ENCODE measurements around the gene MAGEB2. TPM values are rescaled to one million over a fixed set of nuclear protein-coding genes. Genes with fewer than 3 reads are reported as not detected.
"Not testable (repeated sequence)": the region's sequence is repeated elsewhere in the genome, so short reads cannot be mapped to it uniquely, and the experiment has no call there.

Gene MAGEB2
- total and polyA plus RNA-seq, 2 experiments from 2014 or later: 0.24 TPM; not detected in 1

DNA sequence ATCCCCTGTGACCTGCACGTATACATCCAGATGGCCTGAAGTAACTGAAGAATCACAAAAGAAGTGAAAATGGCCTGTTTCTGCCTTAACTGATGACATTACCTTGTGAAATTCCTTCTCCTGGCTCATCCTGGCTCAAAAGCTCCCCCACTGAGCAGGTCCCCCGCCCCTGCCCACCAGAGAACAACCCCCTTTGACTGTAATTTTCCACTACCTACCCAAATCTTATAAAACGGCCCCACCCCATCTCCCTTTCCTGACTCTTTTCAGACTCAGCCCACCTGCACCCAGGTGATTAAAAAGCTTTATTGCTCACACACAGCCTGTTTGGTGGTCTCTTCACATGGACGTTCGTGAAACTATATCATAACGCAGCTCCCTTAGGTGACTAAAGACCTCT, 21.5 kb upstream of the MAGEB2 start:
- not testable (repeated sequence) for H3K9me2 ChIP-seq (ENCODE audit: insufficient read depth); H3K36me3 Mint-ChIP-seq (ENCODE audit: low read depth); H3K9me3 Mint-ChIP-seq; H4K20me1 ChIP-seq (replicated peaks; ENCODE audit: insufficient read depth); DNase-seq (ENCODE audit: low spot score); H3K79me2 ChIP-seq (replicated peaks; ENCODE audit: insufficient read depth); H3K27ac ChIP-seq (ENCODE audit: low read depth); H3K36me3 ChIP-seq (ENCODE audit: insufficient read depth); H3K4me3 ChIP-seq; H3K27me3 Mint-ChIP-seq (ENCODE audit: insufficient read depth, low read depth, poor library complexity); H3K27me3 ChIP-seq (ENCODE audit: insufficient read depth); ATAC-seq; H2AFZ ChIP-seq; H3K4me1 ChIP-seq (ENCODE audit: insufficient read depth); H3F3A ChIP-seq (replicated peaks; ENCODE audit: low read depth); H3K27ac Mint-ChIP-seq; H3K4me3 Mint-ChIP-seq; H3K4me2 ChIP-seq
- H3K4me1 Mint-ChIP-seq: peaks cover 22% of the 10 kb centered on the region

DNA sequence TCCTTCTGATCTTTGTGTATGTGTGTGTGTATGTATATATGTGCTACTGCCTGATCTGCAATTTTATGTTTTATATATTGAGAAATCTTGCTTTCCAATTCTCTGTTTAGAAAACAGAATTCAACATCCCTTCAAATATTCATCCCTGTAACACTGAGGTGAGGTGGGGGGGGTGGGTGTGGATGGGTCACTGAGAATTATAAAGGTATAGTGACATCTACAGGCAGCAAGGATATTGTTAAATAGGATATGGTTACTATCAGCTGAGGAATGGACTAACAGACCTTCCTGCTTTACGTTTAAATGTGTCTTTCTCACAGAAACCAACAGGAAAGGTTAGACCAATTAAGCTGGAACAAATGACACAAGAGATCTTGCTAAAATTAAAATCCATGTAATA, 19.0 kb upstream of the MAGEB2 start:
- H3K4me2 ChIP-seq: no peak overlapping the region
- H3K36me3 ChIP-seq (ENCODE audit: insufficient read depth): no peaks in the 10 kb centered on the region
- H3K4me3 ChIP-seq: no peak overlapping the region
- no peak overlapping the region for H3K27ac ChIP-seq (ENCODE audit: low read depth)
- H3K27me3 Mint-ChIP-seq (ENCODE audit: insufficient read depth, low read depth, poor library complexity): peaks cover 2% of the 10 kb centered on the region
- TF ChIP-seq, protein P1, sequence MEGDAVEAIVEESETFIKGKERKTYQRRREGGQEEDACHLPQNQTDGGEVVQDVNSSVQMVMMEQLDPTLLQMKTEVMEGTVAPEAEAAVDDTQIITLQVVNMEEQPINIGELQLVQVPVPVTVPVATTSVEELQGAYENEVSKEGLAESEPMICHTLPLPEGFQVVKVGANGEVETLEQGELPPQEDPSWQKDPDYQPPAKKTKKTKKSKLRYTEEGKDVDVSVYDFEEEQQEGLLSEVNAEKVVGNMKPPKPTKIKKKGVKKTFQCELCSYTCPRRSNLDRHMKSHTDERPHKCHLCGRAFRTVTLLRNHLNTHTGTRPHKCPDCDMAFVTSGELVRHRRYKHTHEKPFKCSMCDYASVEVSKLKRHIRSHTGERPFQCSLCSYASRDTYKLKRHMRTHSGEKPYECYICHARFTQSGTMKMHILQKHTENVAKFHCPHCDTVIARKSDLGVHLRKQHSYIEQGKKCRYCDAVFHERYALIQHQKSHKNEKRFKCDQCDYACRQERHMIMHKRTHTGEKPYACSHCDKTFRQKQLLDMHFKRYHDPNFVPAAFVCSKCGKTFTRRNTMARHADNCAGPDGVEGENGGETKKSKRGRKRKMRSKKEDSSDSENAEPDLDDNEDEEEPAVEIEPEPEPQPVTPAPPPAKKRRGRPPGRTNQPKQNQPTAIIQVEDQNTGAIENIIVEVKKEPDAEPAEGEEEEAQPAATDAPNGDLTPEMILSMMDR (conservative IDR thresholded peaks at IDR 0.05; ENCODE audit: low read depth in 2 of 2): peak; percentile 39 to 43; a peak in 3 of 4 replicates
- TF ChIP-seq CREB1 (CRISPR knock-in tag; IDR thresholded peaks at IDR 0.05; ENCODE audit: low read depth): no peak
- H3K36me3 Mint-ChIP-seq (ENCODE audit: low read depth): no peaks in the 10 kb centered on the region
- H3K9me2 ChIP-seq (ENCODE audit: insufficient read depth): no peaks in the 10 kb centered on the region
- H2AFZ ChIP-seq: no peak overlapping the region
- H4K20me1 ChIP-seq (replicated peaks; ENCODE audit: insufficient read depth): no peaks in the 10 kb centered on the region
- ATAC-seq (peak; percentile 74), DNase-seq (ENCODE audit: low spot score) (peak; percentile 49)
- H3K79me2 ChIP-seq (replicated peaks; ENCODE audit: insufficient read depth): no peaks in the 10 kb centered on the region
- H3K4me1 ChIP-seq (ENCODE audit: insufficient read depth): peaks cover 9% of the 10 kb centered on the region; the same call in 1 of the 2 replicates
- H3K4me3 Mint-ChIP-seq: no peak overlapping the region
- peaks cover 22% of the 10 kb centered on the region for H3K4me1 Mint-ChIP-seq
- no peaks in the 10 kb centered on the region for H3F3A ChIP-seq (replicated peaks; ENCODE audit: low read depth)
- H3K9me3 Mint-ChIP-seq: no peaks in the 10 kb centered on the region
- H3K27ac Mint-ChIP-seq: no peak overlapping the region
- H3K27me3 ChIP-seq (ENCODE audit: insufficient read depth): no peaks in the 10 kb centered on the region

DNA sequence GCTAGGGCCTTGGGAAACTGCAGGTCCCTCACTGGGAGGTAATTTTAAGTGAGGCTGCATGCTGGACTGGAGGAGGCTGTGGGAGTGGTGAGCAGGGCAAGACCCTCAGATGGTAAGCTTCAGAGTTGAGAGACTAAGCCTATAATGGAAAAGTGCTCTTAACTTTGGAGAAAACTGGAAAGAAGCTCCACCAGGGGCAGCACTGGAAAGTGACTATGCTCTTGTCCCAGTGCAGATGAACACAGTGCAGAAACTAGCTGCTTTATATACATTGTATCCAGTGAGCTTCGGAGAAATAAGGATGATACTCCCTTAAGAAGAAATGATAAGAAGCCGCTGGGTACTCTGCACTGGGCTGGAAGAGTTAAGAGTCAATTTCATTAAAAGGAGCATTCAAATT, 3.2 kb upstream of the MAGEB2 start:
- Histone ChIP-seq H3K27ac (ENCODE audit: low read depth) (no peak overlapping the region), H3K27me3 (ENCODE audit: insufficient read depth) (no peaks in the 10 kb centered on the region), H2AFZ (no peak overlapping the region), H3K9me2 (ENCODE audit: insufficient read depth) (no peaks in the 10 kb centered on the region), H3K4me2 (no peak overlapping the region), H4K20me1 (replicated peaks; ENCODE audit: insufficient read depth) (no peaks in the 10 kb centered on the region), H3K4me3 (no peak overlapping the region), H3K4me1 (ENCODE audit: insufficient read depth) (no peaks in the 10 kb centered on the region), H3K79me2 (replicated peaks; ENCODE audit: insufficient read depth) (no peaks in the 10 kb centered on the region), H3F3A (replicated peaks; ENCODE audit: low read depth) (no peaks in the 10 kb centered on the region), H3K36me3 (ENCODE audit: insufficient read depth) (no peaks in the 10 kb centered on the region)
- DNase-seq (ENCODE audit: low spot score): no peak
- peaks cover 5% of the 10 kb centered on the region; the same call in 1 of the 3 replicates for H3K36me3 Mint-ChIP-seq (ENCODE audit: low read depth)
- ATAC-seq: no peak
- H3K4me1 Mint-ChIP-seq: no peaks in the 10 kb centered on the region
- no peak overlapping the region for H3K4me3 Mint-ChIP-seq
- no peak overlapping the region for H3K27ac Mint-ChIP-seq
- H3K9me3 Mint-ChIP-seq: peaks cover 3% of the 10 kb centered on the region; the same call in 1 of the 3 replicates
- H3K27me3 Mint-ChIP-seq (ENCODE audit: insufficient read depth, low read depth, poor library complexity): peaks cover 1% of the 10 kb centered on the region
- TF ChIP-seq CREB1 (CRISPR knock-in tag; IDR thresholded peaks at IDR 0.05; ENCODE audit: low read depth): no peak
- TF ChIP-seq ZNF331 (CRISPR knock-in tag; IDR thresholded peaks at IDR 0.05; ENCODE audit: low read depth): no peak
- TF ChIP-seq EZH2phosphoT487 (IDR thresholded peaks at IDR 0.05; ENCODE audit: unreplicated experiment): no peak
- TF ChIP-seq JUNB (IDR thresholded peaks at IDR 0.05; ENCODE audit: unreplicated experiment): no peak
- no peak for TF ChIP-seq STAT1 (IDR thresholded peaks at IDR 0.05; ENCODE audit: unreplicated experiment)
- TF ChIP-seq, protein P2, sequence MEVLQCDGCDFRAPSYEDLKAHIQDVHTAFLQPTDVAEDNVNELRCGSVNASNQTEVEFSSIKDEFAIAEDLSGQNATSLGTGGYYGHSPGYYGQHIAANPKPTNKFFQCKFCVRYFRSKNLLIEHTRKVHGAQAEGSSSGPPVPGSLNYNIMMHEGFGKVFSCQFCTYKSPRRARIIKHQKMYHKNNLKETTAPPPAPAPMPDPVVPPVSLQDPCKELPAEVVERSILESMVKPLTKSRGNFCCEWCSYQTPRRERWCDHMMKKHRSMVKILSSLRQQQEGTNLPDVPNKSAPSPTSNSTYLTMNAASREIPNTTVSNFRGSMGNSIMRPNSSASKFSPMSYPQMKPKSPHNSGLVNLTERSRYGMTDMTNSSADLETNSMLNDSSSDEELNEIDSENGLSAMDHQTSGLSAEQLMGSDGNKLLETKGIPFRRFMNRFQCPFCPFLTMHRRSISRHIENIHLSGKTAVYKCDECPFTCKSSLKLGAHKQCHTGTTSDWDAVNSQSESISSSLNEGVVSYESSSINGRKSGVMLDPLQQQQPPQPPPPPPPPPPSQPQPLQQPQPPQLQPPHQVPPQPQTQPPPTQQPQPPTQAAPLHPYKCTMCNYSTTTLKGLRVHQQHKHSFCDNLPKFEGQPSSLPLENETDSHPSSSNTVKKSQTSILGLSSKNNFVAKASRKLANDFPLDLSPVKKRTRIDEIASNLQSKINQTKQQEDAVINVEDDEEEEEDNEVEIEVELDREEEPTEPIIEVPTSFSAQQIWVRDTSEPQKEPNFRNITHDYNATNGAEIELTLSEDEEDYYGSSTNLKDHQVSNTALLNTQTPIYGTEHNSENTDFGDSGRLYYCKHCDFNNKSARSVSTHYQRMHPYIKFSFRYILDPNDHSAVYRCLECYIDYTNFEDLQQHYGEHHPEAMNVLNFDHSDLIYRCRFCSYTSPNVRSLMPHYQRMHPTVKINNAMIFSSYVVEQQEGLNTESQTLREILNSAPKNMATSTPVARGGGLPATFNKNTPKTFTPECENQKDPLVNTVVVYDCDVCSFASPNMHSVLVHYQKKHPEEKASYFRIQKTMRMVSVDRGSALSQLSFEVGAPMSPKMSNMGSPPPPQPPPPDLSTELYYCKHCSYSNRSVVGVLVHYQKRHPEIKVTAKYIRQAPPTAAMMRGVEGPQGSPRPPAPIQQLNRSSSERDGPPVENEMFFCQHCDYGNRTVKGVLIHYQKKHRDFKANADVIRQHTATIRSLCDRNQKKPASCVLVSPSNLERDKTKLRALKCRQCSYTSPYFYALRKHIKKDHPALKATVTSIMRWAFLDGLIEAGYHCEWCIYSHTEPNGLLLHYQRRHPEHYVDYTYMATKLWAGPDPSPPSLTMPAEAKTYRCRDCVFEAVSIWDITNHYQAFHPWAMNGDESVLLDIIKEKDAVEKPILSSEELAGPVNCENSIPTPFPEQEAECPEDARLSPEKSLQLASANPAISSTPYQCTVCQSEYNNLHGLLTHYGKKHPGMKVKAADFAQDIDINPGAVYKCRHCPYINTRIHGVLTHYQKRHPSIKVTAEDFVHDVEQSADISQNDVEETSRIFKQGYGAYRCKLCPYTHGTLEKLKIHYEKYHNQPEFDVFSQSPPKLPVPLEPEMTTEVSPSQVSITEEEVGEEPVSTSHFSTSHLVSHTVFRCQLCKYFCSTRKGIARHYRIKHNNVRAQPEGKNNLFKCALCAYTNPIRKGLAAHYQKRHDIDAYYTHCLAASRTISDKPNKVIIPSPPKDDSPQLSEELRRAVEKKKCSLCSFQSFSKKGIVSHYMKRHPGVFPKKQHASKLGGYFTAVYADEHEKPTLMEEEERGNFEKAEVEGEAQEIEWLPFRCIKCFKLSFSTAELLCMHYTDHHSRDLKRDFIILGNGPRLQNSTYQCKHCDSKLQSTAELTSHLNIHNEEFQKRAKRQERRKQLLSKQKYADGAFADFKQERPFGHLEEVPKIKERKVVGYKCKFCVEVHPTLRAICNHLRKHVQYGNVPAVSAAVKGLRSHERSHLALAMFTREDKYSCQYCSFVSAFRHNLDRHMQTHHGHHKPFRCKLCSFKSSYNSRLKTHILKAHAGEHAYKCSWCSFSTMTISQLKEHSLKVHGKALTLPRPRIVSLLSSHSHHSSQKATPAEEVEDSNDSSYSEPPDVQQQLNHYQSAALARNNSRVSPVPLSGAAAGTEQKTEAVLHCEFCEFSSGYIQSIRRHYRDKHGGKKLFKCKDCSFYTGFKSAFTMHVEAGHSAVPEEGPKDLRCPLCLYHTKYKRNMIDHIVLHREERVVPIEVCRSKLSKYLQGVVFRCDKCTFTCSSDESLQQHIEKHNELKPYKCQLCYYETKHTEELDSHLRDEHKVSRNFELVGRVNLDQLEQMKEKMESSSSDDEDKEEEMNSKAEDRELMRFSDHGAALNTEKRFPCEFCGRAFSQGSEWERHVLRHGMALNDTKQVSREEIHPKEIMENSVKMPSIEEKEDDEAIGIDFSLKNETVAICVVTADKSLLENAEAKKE (CRISPR knock-in tag; IDR thresholded peaks at IDR 0.05): no peak
- TF ChIP-seq NANOG (IDR thresholded peaks at IDR 0.05; ENCODE audit: borderline replicate concordance): no peak
- TF ChIP-seq, protein P3, sequence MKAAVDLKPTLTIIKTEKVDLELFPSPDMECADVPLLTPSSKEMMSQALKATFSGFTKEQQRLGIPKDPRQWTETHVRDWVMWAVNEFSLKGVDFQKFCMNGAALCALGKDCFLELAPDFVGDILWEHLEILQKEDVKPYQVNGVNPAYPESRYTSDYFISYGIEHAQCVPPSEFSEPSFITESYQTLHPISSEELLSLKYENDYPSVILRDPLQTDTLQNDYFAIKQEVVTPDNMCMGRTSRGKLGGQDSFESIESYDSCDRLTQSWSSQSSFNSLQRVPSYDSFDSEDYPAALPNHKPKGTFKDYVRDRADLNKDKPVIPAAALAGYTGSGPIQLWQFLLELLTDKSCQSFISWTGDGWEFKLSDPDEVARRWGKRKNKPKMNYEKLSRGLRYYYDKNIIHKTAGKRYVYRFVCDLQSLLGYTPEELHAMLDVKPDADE (IDR thresholded peaks at IDR 0.05): no peak

Measured in GM23338 (cell line).